Central memory CD4-positive, alpha-beta T cell (primary cell): ENCODE data around the gene POLR1B.
A peak's percentile ranks its signal among the peaks of the same experiment; 100 is the strongest.
"Not testable (repeated sequence)": the region's sequence is repeated elsewhere in the genome, so short reads cannot be mapped to it uniquely, and the experiment has no call there.

Experiments
- DNase-seq: peaks from one replicate; pipeline ENCODE4 v3.0.0; 2022
- total RNA-seq, 3 experiments: gene quantifications; one replicate each; lab custom pipeline; 2026; lab: John Stamatoyannopoulos, UW

The POLR1B gene, protein sequence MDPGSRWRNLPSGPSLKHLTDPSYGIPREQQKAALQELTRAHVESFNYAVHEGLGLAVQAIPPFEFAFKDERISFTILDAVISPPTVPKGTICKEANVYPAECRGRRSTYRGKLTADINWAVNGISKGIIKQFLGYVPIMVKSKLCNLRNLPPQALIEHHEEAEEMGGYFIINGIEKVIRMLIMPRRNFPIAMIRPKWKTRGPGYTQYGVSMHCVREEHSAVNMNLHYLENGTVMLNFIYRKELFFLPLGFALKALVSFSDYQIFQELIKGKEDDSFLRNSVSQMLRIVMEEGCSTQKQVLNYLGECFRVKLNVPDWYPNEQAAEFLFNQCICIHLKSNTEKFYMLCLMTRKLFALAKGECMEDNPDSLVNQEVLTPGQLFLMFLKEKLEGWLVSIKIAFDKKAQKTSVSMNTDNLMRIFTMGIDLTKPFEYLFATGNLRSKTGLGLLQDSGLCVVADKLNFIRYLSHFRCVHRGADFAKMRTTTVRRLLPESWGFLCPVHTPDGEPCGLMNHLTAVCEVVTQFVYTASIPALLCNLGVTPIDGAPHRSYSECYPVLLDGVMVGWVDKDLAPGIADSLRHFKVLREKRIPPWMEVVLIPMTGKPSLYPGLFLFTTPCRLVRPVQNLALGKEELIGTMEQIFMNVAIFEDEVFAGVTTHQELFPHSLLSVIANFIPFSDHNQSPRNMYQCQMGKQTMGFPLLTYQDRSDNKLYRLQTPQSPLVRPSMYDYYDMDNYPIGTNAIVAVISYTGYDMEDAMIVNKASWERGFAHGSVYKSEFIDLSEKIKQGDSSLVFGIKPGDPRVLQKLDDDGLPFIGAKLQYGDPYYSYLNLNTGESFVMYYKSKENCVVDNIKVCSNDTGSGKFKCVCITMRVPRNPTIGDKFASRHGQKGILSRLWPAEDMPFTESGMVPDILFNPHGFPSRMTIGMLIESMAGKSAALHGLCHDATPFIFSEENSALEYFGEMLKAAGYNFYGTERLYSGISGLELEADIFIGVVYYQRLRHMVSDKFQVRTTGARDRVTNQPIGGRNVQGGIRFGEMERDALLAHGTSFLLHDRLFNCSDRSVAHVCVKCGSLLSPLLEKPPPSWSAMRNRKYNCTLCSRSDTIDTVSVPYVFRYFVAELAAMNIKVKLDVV
- total RNA-seq, result 34.9 to 197 (median 78.3) reads per million in 3 experiments

DNA sequence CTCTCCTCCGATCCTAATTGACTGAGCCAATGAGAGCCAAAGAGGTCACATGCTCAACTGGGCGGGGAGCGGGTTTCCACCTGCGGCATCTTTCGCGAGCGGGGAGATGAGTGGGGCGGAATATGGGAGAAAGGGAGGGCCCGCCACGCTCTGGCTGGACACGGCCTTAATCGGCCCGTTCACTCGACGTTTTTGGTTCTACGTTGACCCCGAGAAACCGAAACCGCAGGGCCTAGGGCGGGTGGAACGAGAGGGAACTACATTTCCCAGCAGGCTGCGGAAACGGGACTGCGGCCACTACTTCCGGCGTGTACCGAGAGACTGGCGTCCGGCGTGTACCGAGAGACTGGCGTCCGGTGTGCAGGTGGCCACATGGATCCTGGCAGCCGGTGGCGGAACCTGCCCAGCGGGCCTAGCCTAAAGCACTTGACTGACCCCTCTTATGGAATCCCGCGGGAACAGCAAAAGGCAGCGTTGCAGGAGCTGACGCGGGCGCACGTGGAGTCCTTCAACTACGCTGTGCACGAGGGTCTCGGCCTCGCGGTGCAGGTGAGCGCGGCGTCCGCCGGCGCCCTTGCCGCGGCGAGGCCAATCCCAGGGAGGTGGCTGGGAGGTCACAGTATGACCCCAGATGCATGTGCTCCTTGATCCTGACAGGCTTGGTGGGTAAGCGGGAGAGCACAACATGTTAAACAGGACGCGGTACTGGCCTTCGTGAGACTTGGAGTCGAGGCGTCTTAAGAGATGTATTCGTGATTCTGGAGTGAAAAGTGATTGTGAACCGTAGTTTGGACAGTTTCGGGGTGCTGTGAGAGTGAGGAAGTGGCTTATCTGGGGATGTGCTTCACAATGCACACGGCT is at the start of gene POLR1B:
Gene POLR1B (plus strand): TSS at position 343 of the 861 bp plus-strand sequence. CDS start 30 bp downstream, at position 373.
- peak; percentile 79 for DNase-seq

- DNase-seq, result no peak
Observed at GRCh38 chr2:112493048-112493447, 49.2 kb upstream of the POLR1B start.

GRCh38 chr2:112493858-112494648 is 48.2 kb upstream of the POLR1B start:
- no peak for DNase-seq

- DNase-seq, result no peak
Observed at GRCh38 chr2:112494828-112495227, 47.4 kb upstream of the POLR1B start.

DNA sequence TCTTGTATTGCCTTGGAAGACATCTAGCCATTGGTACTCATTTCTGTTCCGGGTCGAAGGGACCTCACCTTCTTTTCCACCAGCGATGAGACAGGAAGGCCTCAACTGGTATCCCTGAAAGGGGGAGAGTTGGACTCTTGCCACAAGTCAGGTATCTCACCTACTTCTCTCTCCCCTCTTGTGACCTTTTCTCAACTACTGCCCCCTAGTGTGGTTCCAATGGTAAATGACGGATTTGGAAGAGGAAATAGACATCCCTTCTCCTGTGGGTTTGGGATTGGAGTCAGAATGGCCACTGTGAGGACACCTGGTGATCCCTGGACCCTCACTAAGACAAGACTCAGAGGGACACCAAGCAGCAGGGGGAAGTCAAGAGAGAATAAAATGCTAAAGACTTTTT is 46.4 kb upstream of the POLR1B start:
- not testable (repeated sequence) for DNase-seq

DNA sequence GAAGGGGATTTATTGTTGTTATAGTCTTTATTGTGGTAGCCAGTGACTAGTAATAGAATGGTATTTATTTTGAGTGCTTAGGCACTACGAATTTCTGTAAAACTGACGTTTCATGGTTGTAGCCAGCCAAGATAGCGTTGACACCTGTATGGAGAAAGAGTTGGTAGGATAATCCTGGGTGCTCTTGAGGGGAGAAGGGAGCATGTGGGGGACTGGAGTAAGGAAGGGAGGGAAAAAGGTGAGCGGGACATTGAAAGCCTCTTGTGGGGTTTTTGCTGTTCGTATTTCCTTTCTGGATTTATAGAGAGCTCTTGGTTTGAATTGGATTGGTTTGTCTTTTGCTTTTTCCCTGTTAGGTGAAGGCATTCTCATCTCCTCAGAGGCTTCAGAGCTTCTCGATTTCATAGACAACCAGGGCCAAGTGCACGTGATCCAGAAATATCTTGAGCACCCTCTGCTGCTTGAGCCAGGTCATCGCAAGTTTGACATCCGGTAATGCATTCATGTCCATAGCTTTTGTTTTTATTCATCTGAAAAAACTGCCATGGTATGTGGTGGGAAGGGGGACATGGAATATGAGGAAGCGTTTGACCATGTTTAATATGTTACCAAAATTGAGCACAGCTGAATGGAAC is 41.3 kb upstream of the POLR1B start:
- DNase-seq, result peak; percentile 45

DNA sequence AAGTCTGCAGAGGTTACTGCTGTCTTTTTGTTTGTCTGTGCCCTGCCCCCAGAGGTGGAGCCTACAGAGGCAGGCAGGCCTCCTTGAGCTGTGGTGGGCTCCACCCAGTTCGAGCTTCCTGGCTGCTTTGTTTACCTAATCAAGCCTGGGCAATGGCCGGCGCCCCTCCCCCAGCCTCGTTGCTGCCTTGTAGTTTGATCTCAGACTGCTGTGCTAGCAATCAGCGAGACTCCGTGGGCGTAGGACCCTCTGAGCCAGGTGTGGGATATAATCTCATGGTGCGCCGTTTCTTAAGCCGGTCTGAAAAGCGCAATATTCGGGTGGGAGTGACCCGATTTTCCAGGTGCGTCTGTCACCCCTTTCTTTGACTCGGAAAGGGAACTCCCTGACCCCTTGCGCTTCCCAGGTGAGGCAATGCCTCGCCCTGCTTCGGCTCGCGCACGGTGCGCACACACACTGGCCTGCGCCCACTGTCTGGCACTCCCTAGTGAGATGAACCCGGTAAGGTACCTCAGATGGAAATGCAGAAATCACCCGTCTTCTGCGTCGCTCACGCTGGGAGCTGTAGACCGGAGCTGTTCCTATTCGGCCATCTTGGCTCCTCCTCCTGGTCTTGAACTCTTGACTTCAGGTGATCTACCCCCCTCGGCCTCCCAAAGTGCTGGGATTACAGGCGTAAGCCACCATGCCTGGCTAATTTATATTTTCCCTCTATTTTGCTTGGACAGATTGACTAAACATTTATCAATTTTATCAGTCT is 32.8 kb upstream of the POLR1B start:
- DNase-seq, result not testable (repeated sequence)

DNA sequence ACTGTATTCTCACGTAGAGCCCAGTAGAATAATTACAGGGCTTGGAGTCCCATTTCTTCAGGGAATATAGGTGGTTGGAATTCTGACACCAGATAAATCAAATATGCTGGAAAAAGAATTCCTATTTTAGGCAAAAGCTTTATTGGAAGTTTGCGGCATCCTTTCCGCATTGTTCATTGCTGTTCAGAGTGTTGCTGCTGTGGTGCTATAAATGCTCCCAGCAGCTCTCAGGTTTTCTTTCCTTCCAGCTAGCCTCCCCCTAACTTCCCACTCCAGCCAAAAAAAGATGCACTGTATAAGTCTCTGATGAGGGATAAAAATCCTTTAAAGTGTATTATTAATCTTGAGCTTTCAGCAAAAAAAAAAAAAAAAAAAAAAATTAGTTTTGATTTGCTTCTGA is 25.5 kb upstream of the POLR1B start:
- DNase-seq, result no peak

GRCh38 chr2:112518807-112519206 is 23.5 kb upstream of the POLR1B start:
- no peak for DNase-seq

DNA sequence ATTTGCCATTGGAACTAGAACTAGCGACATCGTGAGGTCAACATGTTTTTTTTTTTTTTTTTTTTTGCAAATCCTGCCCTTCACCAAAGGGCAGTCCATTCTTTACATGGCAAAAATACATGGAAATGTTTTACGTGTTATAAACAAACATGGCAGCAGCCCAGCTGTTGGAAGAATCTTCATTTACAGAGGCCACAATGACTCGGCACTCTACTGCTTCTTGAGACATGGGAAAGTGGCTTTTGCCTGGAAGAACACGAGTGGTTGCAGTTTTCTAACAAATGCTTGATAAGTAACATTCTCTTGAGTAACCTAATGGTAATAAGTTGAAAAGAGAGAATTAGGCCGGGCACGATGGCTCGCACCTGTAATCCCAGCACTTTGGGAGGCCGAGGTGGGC is 22.8 kb upstream of the POLR1B start:
- DNase-seq, result no peak

DNA sequence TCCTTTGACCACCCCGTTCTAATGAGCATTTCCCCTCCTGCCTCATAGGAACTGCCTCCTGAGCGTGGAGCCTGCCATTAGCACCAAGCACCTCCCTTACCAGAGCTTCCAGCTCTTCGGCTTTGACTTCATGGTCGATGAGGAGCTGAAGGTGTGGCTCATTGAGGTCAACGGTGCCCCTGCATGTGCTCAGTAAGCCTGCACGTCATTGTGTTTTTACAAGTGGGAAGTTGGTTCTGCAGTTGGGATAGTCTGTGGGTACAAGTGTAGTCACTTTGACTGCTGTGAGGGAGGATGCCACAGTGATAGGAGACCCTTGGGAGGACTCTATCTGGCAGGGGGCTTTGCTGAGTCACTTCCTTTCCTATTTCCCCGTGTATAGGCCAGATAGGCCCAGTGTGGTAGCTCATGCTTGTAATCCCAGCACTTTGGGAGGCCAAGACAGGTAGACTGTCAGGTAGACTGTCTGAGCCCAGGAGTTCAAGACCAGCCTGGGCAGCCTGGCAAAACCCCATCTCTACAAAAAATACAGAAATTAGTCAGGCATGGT is 22.0 kb upstream of the POLR1B start:
- DNase-seq, result no peak

DNA sequence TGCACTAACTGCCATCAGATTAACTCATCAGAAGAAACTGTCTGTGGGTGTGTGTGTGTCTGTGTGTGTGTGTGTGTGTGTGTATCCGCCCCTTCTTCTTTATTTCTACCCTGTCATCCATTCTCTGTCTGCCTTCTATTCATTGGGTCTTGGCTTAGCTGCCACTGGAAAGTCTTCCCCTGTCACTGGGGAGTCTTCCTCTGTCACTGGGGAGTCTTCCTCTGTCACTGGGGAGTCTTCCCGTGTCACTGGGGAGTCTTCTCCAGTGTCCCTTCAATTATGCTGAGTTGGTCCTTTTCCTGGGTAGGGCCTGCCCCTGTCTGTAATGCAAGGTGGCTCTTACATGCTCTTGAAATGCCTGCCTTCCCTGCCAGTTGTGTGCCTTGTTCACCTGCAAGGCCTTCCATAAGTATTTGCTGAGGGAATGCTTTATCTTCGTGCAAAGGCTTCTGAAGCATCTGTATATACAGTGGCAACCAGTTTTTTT is 18.9 kb upstream of the POLR1B start:
- no peak for DNase-seq

DNA sequence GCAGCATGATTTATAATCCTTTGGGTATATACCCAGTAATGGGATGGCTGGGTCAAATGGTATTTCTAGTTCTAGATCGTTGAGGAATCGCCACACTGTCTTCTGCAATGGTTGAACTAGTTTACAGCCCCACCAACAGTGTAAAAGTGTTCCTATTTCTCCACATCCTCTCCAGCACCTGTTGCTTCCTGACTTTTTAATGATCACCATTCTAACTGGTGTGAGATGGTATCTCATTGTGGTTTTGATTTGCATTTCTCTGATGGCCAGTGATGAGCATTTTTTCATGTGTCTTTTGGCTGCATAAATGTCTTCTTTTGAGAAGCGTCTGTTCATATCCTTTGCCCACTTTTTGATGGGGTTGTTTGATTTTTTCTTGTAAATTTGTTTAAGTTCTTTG is 18.0 kb upstream of the POLR1B start:
- not testable (repeated sequence) for DNase-seq

GRCh38 chr2:112528541-112528940 is 13.7 kb upstream of the POLR1B start:
- DNase-seq, result no peak

DNA sequence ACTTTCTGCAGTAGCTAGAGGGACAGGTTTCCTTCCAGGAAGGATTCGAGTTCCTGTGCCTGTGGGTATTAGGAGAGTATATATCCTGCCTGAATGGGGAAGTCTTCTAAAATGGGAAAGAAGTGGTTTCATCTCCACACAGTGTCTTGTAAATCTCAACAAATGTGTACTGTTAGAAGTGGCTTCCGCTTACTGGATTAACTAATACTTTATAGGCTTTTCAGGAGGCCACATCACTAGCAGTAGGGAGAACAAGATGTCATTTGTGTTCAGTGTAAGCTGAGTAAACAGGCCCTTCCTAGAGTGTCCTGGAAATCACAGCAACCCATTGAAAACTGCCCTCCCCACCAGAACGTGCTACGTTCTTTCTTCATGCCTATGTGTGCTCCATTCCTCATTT is 12.5 kb upstream of the POLR1B start:
- no peak for DNase-seq

- no peak for DNase-seq
Observed at GRCh38 chr2:112530728-112531127, 11.5 kb upstream of the POLR1B start.

- DNase-seq, result no peak
Observed at GRCh38 chr2:112534826-112535225, 7.4 kb upstream of the POLR1B start.

DNA sequence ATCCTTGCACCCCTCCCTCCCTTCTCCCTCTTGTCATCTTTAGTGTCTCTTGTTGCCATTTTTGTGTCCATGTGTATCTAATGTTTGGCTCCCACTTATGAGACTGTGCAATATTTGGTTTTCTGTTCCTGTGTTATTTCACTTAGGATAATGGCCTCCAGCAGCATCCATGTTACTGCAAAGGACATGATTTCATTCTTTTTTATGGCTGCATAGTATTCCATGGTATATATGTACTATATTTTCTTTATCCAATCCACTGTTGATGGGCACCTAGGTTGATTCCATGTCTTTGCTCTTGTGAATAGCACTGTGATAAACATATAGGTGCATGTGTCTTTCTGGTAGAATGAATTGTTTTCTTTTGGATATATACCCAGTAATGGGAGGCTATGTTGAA is 5.6 kb upstream of the POLR1B start:
- DNase-seq, result not testable (repeated sequence)

DNA sequence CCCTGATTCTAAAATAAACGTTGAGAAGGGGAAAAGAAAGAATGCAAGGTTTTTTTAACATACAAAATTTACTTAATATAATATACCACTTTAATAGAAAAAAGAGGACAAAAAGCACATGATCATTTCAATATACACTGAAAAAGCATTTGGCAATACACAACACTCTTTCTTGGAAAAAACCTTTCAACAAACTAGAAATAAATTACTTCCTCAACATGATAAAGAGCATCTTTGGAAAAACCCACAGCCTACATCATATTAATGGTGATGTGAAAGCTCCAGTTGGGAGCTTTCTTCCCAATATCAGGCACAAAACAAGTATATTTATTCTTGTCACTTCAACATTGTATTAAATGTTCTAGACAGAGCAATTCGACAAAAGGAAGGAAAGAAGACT is 3.0 kb upstream of the POLR1B start:
- no peak for DNase-seq

GRCh38 chr2:112540906-112541305 is 1.4 kb upstream of the POLR1B start:
- DNase-seq, result no peak
